Measurements from ENCODE around the gene EXO1. TPM values are rescaled to one million over a fixed set of nuclear protein-coding genes. Genes with fewer than 3 reads are reported as not detected.
A peak's percentile ranks its signal among the peaks of the same experiment; 100 is the strongest.
"Not testable (repeated sequence)": the region's sequence is repeated elsewhere in the genome, so short reads cannot be mapped to it uniquely, and the experiment has no call there.

EXO1 gene
- polyA plus RNA-seq, 4 donors = 0.27 to 4.9 (median 3.4) TPM; not detected in 1

- no peak overlapping the region for H3K27ac ChIP-seq (ENCODE audit: low read depth in 1 of 3, low read length in 2 of 3)
- H3K9me3 ChIP-seq (ENCODE audit: control insufficient read depth in 2 of 2, insufficient read depth in 1 of 2, low read depth in 1 of 2, low read length in 1 of 2) = no peaks in the 10 kb centered on the region
- H3K36me3 ChIP-seq (ENCODE audit: control insufficient read depth in 3 of 3, insufficient read depth in 2 of 3, low read depth in 1 of 3, low read length in 3 of 3) = peaks cover 0 to 2% (median 0%) of the 10 kb centered on the region in 3 donors
- no peak for FAIRE-seq
- DNase-seq = no peak
- H3K27me3 ChIP-seq (ENCODE audit: control insufficient read depth in 3 of 3, insufficient read depth in 3 of 3, low read length in 3 of 3) = peaks cover 0 to 1% (median 0%) of the 10 kb centered on the region in 3 donors
- H3K4me3 ChIP-seq (ENCODE audit: low read depth in 1 of 3, low read length in 3 of 3) = peak overlapping the region in 1 of 3 donors; percentile 96
- peaks cover 0 to 4% (median 0%) of the 10 kb centered on the region in 3 donors for H3K4me1 ChIP-seq (ENCODE audit: control insufficient read depth in 3 of 3, insufficient read depth in 2 of 3, low read depth in 1 of 3, low read length in 2 of 3)
- WGBS, 3 donors = 3 to 5% (median 5%) methylated on average over 13 of the region's 13 CpGs
These were observed 811 bp downstream of the EXO1 start for GRCh38 chr1:241848686-241849344.

DNA sequence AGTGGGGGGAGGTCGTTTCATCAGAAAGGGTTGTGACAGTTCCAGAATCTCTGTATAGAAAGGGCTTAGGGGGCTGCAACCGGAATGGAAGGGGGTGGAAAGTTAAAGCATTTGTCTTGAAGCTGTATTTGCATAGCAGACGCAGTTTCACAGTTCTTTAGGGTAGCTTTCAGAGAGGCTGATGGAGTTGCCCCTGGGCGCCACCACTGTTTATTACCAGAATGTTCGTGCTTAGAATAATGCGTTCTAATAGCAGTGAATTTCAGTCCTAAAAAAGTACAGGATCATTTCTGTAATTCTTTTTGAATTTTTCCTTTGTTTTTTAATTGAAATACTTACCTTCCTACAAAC, 1.3 kb downstream of the EXO1 start:
- Histone ChIP-seq H3K4me3 (ENCODE audit: low read depth in 1 of 3, low read length in 3 of 3) (peak overlapping the region in 1 of 3 donors; percentile 96), H3K4me1 (ENCODE audit: control insufficient read depth in 3 of 3, insufficient read depth in 2 of 3, low read depth in 1 of 3, low read length in 2 of 3) (peaks cover 0 to 4% (median 0%) of the 10 kb centered on the region in 3 donors), H3K27ac (ENCODE audit: low read depth in 1 of 3, low read length in 2 of 3) (no peak overlapping the region), H3K36me3 (ENCODE audit: control insufficient read depth in 3 of 3, insufficient read depth in 2 of 3, low read depth in 1 of 3, low read length in 3 of 3) (peaks cover 0 to 2% (median 0%) of the 10 kb centered on the region in 3 donors), H3K9me3 (ENCODE audit: control insufficient read depth in 2 of 2, insufficient read depth in 1 of 2, low read depth in 1 of 2, low read length in 1 of 2) (no peaks in the 10 kb centered on the region), H3K27me3 (ENCODE audit: control insufficient read depth in 3 of 3, insufficient read depth in 3 of 3, low read length in 3 of 3) (no peaks in the 10 kb centered on the region)
- no peak for DNase-seq
- 46 to 57% (median 54%) methylated on average over 6 of the region's 6 CpGs for WGBS, 3 donors
- no peak for FAIRE-seq

GRCh38 chr1:241855545-241856140, 7.6 kb downstream of the EXO1 start:
- FAIRE-seq; H3K9me3 ChIP-seq (ENCODE audit: control insufficient read depth in 2 of 2, insufficient read depth in 1 of 2, low read depth in 1 of 2, low read length in 1 of 2); H3K36me3 ChIP-seq (ENCODE audit: control insufficient read depth in 3 of 3, insufficient read depth in 2 of 3, low read depth in 1 of 3, low read length in 3 of 3); H3K27ac ChIP-seq (ENCODE audit: low read depth in 1 of 3, low read length in 2 of 3); H3K4me1 ChIP-seq (ENCODE audit: control insufficient read depth in 3 of 3, insufficient read depth in 2 of 3, low read depth in 1 of 3, low read length in 2 of 3); DNase-seq; H3K4me3 ChIP-seq (ENCODE audit: low read depth in 1 of 3, low read length in 3 of 3); H3K27me3 ChIP-seq (ENCODE audit: control insufficient read depth in 3 of 3, insufficient read depth in 3 of 3, low read length in 3 of 3): not testable (repeated sequence)
- WGBS, 3 donors = 95 to 97% (median 97%) methylated on average over 22 to 41 of the region's 41 CpGs

DNA sequence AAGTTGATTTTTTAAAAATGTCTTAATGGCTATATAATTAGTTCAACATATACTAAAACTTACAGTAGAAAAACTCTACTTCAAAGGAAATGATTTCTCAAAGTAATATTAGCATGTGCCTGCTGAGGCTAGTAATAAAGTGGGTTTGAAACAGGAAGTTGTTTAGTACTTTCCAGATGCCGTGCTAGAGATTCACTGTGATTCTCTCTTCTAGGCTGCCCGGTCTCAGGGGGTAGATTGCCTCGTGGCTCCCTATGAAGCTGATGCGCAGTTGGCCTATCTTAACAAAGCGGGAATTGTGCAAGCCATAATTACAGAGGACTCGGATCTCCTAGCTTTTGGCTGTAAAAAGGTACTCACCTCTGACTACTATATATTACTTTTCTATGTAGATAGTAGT, 9.1 kb downstream of the EXO1 start:
- Histone ChIP-seq H3K4me1 (ENCODE audit: control insufficient read depth in 3 of 3, insufficient read depth in 2 of 3, low read depth in 1 of 3, low read length in 2 of 3) (no peaks in the 10 kb centered on the region), H3K36me3 (ENCODE audit: control insufficient read depth in 3 of 3, insufficient read depth in 2 of 3, low read depth in 1 of 3, low read length in 3 of 3) (peaks cover 0 to 5% (median 0%) of the 10 kb centered on the region in 3 donors), H3K4me3 (ENCODE audit: low read depth in 1 of 3, low read length in 3 of 3) (no peak overlapping the region), H3K27ac (ENCODE audit: low read depth in 1 of 3, low read length in 2 of 3) (no peak overlapping the region), H3K9me3 (ENCODE audit: control insufficient read depth in 2 of 2, insufficient read depth in 1 of 2, low read depth in 1 of 2, low read length in 1 of 2) (no peaks in the 10 kb centered on the region), H3K27me3 (ENCODE audit: control insufficient read depth in 3 of 3, insufficient read depth in 3 of 3, low read length in 3 of 3) (no peaks in the 10 kb centered on the region)
- WGBS, 3 donors = 79 to 92% (median 87%) methylated on average over 6 of the region's 6 CpGs
- DNase-seq (no peak), FAIRE-seq (no peak)

DNA sequence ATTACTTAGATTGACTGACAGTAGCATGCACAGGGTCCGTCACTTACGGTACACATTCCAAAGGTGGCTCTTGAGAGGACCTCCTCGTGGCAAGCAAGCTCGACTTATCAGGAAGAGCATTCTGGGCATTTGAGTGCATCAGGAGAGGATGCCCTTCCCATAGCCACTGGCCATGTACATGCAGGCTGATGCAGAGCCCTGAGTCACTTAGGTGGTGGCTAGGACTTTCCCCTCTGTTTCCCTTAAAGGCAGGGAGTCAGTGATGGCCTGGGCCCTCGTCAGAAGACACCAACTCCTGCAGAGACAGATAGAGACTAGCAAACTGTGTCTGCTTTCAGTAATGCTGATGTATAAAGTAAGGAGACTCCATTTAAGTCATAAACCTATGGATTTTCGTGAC, 12.9 kb downstream of the EXO1 start:
- WGBS, 3 donors = 83 to 92% (median 90%) methylated on average over 6 of the region's 6 CpGs
- Histone ChIP-seq H3K27ac (ENCODE audit: low read depth in 1 of 3, low read length in 2 of 3) (no peak overlapping the region), H3K4me1 (ENCODE audit: control insufficient read depth in 3 of 3, insufficient read depth in 2 of 3, low read depth in 1 of 3, low read length in 2 of 3) (no peaks in the 10 kb centered on the region), H3K9me3 (ENCODE audit: control insufficient read depth in 2 of 2, insufficient read depth in 1 of 2, low read depth in 1 of 2, low read length in 1 of 2) (no peaks in the 10 kb centered on the region), H3K27me3 (ENCODE audit: control insufficient read depth in 3 of 3, insufficient read depth in 3 of 3, low read length in 3 of 3) (no peaks in the 10 kb centered on the region), H3K36me3 (ENCODE audit: control insufficient read depth in 3 of 3, insufficient read depth in 2 of 3, low read depth in 1 of 3, low read length in 3 of 3) (peaks cover 0 to 3% (median 0%) of the 10 kb centered on the region in 3 donors), H3K4me3 (ENCODE audit: low read depth in 1 of 3, low read length in 3 of 3) (no peak overlapping the region)
- DNase-seq (no peak), FAIRE-seq (no peak)

GRCh38 chr1:241869022-241869421, 21.0 kb downstream of the EXO1 start:
- no peak overlapping the region for H3K4me3 ChIP-seq (ENCODE audit: low read depth in 1 of 3, low read length in 3 of 3)
- no peaks in the 10 kb centered on the region for H3K27me3 ChIP-seq (ENCODE audit: control insufficient read depth in 3 of 3, insufficient read depth in 3 of 3, low read length in 3 of 3)
- WGBS, 3 donors = 80 to 92% (median 85%) methylated on average over 1 of the region's 1 CpG
- no peak for FAIRE-seq
- no peaks in the 10 kb centered on the region for H3K4me1 ChIP-seq (ENCODE audit: control insufficient read depth in 3 of 3, insufficient read depth in 2 of 3, low read depth in 1 of 3, low read length in 2 of 3)
- H3K9me3 ChIP-seq (ENCODE audit: control insufficient read depth in 2 of 2, insufficient read depth in 1 of 2, low read depth in 1 of 2, low read length in 1 of 2) = no peaks in the 10 kb centered on the region
- H3K36me3 ChIP-seq (ENCODE audit: control insufficient read depth in 3 of 3, insufficient read depth in 2 of 3, low read depth in 1 of 3, low read length in 3 of 3) = no peaks in the 10 kb centered on the region
- no peak for DNase-seq
- H3K27ac ChIP-seq (ENCODE audit: low read depth in 1 of 3, low read length in 2 of 3) = no peak overlapping the region

- FAIRE-seq (no peak), DNase-seq (no peak)
- Histone ChIP-seq H3K27ac (ENCODE audit: low read depth in 1 of 3, low read length in 2 of 3) (no peak overlapping the region), H3K4me1 (ENCODE audit: control insufficient read depth in 3 of 3, insufficient read depth in 2 of 3, low read depth in 1 of 3, low read length in 2 of 3) (no peaks in the 10 kb centered on the region), H3K4me3 (ENCODE audit: low read depth in 1 of 3, low read length in 3 of 3) (no peak overlapping the region), H3K27me3 (ENCODE audit: control insufficient read depth in 3 of 3, insufficient read depth in 3 of 3, low read length in 3 of 3) (no peaks in the 10 kb centered on the region), H3K36me3 (ENCODE audit: control insufficient read depth in 3 of 3, insufficient read depth in 2 of 3, low read depth in 1 of 3, low read length in 3 of 3) (no peaks in the 10 kb centered on the region), H3K9me3 (ENCODE audit: control insufficient read depth in 2 of 2, insufficient read depth in 1 of 2, low read depth in 1 of 2, low read length in 1 of 2) (no peaks in the 10 kb centered on the region)
These were observed 22.3 kb downstream of the EXO1 start for GRCh38 chr1:241870336-241870735.

- H3K4me3 ChIP-seq (ENCODE audit: low read depth in 1 of 3, low read length in 3 of 3) = no peak overlapping the region
- 87 to 91% (median 88%) methylated on average over 3 of the region's 3 CpGs for whole genome bisulfite sequencing, 3 donors
- no peak overlapping the region for H3K27ac ChIP-seq (ENCODE audit: low read depth in 1 of 3, low read length in 2 of 3)
- no peaks in the 10 kb centered on the region for H3K4me1 ChIP-seq (ENCODE audit: control insufficient read depth in 3 of 3, insufficient read depth in 2 of 3, low read depth in 1 of 3, low read length in 2 of 3)
- H3K27me3 ChIP-seq (ENCODE audit: control insufficient read depth in 3 of 3, insufficient read depth in 3 of 3, low read length in 3 of 3) = no peaks in the 10 kb centered on the region
- DNase-seq = no peak
- no peaks in the 10 kb centered on the region for H3K36me3 ChIP-seq (ENCODE audit: control insufficient read depth in 3 of 3, insufficient read depth in 2 of 3, low read depth in 1 of 3, low read length in 3 of 3)
- H3K9me3 ChIP-seq (ENCODE audit: control insufficient read depth in 2 of 2, insufficient read depth in 1 of 2, low read depth in 1 of 2, low read length in 1 of 2) = no peaks in the 10 kb centered on the region
- FAIRE-seq = no peak
These were observed 22.9 kb downstream of the EXO1 start for GRCh38 chr1:241870746-241871430.

Data from small intestine (tissue), 7 donors.